ENCODE measurements around the gene ASIC4. TPM values are rescaled to one million over a fixed set of nuclear protein-coding genes. Genes with fewer than 3 reads are reported as not detected.

Gene ASIC4
- total and polyA plus RNA-seq, 9 of the 15 experiments (the other 6 are each of a cell fraction or from before 2014, with no cell fraction given): 0.07 to 19.2 (median 4.8) TPM

GRCh38 chr2:219509780-219510511, 4.3 kb upstream of the ASIC4 start (continued):
- peak; percentile 5; the same call in 1 of the 2 replicates for TF ChIP-seq USF1 (CRISPR knock-in tag; IDR thresholded peaks at IDR 0.05)
- no peak for TF ChIP-seq MTF1 (CRISPR knock-in tag; IDR thresholded peaks at IDR 0.05; ENCODE audit: borderline replicate concordance)
- no peak for TF ChIP-seq ZKSCAN8 (CRISPR knock-in tag; IDR thresholded peaks at IDR 0.05)
- TF ChIP-seq ZNF174 (CRISPR knock-in tag; IDR thresholded peaks at IDR 0.05): no peak
- TF ChIP-seq DDX20 (tag; IDR thresholded peaks at IDR 0.05; ENCODE audit: low read depth): no peak
- TF ChIP-seq MYBL2 (IDR thresholded peaks at IDR 0.05; ENCODE audit: low read depth): no peak
- no peak for TF ChIP-seq MYBL2 (CRISPR knock-in tag; IDR thresholded peaks at IDR 0.05; ENCODE audit: borderline replicate concordance)
- peak; percentile 81 for TF ChIP-seq NR2C1 (IDR thresholded peaks at IDR 0.05)
- TF ChIP-seq NR2C1 (tag; IDR thresholded peaks at IDR 0.05): peak; percentile 87
- no peak for TF ChIP-seq PURB (CRISPR knock-in tag; IDR thresholded peaks at IDR 0.05; ENCODE audit: low read depth)
- TF ChIP-seq ZNF239 (CRISPR knock-in tag; IDR thresholded peaks at IDR 0.05): no peak
- no peak for TF ChIP-seq SAFB (IDR thresholded peaks at IDR 0.05; ENCODE audit: borderline replicate concordance, low read depth, low read length)
- TF ChIP-seq RBM22 (IDR thresholded peaks at IDR 0.05; ENCODE audit: low read depth, low read length, poor library complexity, severe bottlenecking): no peak
- no peak for TF ChIP-seq ZNF274 (IDR thresholded peaks at IDR 0.05; ENCODE audit: borderline replicate concordance, low read depth, low read length)
- no peak for TF ChIP-seq ZNF124 (CRISPR knock-in tag; IDR thresholded peaks at IDR 0.05)
- no peak for TF ChIP-seq BRD4 (IDR thresholded peaks at IDR 0.05)
- TF ChIP-seq SREBF2 (CRISPR knock-in tag; IDR thresholded peaks at IDR 0.05): no peak
- TF ChIP-seq HNRNPUL1 (IDR thresholded peaks at IDR 0.05; ENCODE audit: low read length): no peak
- no peak for TF ChIP-seq GTF2B (IDR thresholded peaks at IDR 0.05; ENCODE audit: extremely low read depth, insufficient read length)
- no peak for TF ChIP-seq NFXL1 (CRISPR knock-in tag; IDR thresholded peaks at IDR 0.05)
- TF ChIP-seq ZNF347 (CRISPR knock-in tag; IDR thresholded peaks at IDR 0.05; ENCODE audit: low read depth): no peak
- TF ChIP-seq MCM5 (IDR thresholded peaks at IDR 0.05; ENCODE audit: low read depth): no peak
- TF ChIP-seq ZNF785 (CRISPR knock-in tag; IDR thresholded peaks at IDR 0.05): no peak
- TF ChIP-seq PHTF2 (CRISPR knock-in tag; IDR thresholded peaks at IDR 0.05): no peak
- peak; percentile 63 for TF ChIP-seq ZNF766 (CRISPR knock-in tag; conservative IDR thresholded peaks at IDR 0.05)
- TF ChIP-seq ZNF133 (CRISPR knock-in tag; IDR thresholded peaks at IDR 0.05): no peak
- TF ChIP-seq NFE2L1 (tag; IDR thresholded peaks at IDR 0.05; ENCODE audit: borderline replicate concordance, low read depth): no peak
- TF ChIP-seq HBP1 (CRISPR knock-in tag; IDR thresholded peaks at IDR 0.05): 0 out of 2 replicates have a peak, but pooled peaks have one; percentile 64
- peak; percentile 98 for TF ChIP-seq NCOR1 (IDR thresholded peaks at IDR 0.05)
- no peak for TF ChIP-seq ZFX (CRISPR knock-in tag; IDR thresholded peaks at IDR 0.05)

All from K562 (cell line).